H1 (cell line): Measurements from ENCODE around the gene NSF.

Experiments used
- ATF2 ChIP-seq: IDR thresholded peaks from 2 replicates; pipeline ENCODE4 v1.6.1; 2012; ENCODE audit warnings: low read length, inconsistent platforms
- CTBP2 ChIP-seq: IDR thresholded peaks from 2 replicates; pipeline ENCODE4 v1.7.0; 2011; ENCODE audit warnings: borderline replicate concordance, mild to moderate bottlenecking, moderate library complexity, mixed read lengths, low read length; ENCODE audit not compliant: insufficient read depth, insufficient read length
- CTCF ChIP-seq, 3 experiments: IDR thresholded peaks; 1 replicate in 2 of 3; 2 replicates in 1 of 3; pipeline versions ENCODE4 v1.5.1 to v1.6.1; 2011; ENCODE audit warnings: low read length in 3 of 3, mild to moderate bottlenecking in 3 of 3, inconsistent platforms in 2 of 3, low read depth in 1 of 3, moderate library complexity in 1 of 3; ENCODE audit not compliant: insufficient read depth in 1 of 3; ENCODE audit errors: control extremely low read depth in 1 of 3
- EP300 ChIP-seq, 2 experiments: IDR thresholded peaks; 1 replicate in 1 of 2; 2 replicates in 1 of 2; pipeline ENCODE4 v1.6.1; 2011 to 2012; ENCODE audit warnings: low read depth in 2 of 2, low read length in 2 of 2, mild to moderate bottlenecking in 2 of 2, borderline replicate concordance in 1 of 2, inconsistent platforms in 1 of 2, moderate library complexity in 1 of 2
- EZH2 ChIP-seq: fragments of 200-600 bp; sonication (generic); IDR thresholded peaks from 2 replicates; pipeline ENCODE4 v1.7.1; 2012; ENCODE audit warnings: low read depth, mild to moderate bottlenecking, moderate library complexity, low read length, inconsistent platforms; ENCODE audit not compliant: severe bottlenecking
- HDAC6 ChIP-seq: IDR thresholded peaks from one replicate; pipeline ENCODE4 v1.7.1; 2012; ENCODE audit warnings: low read depth, mild to moderate bottlenecking, inconsistent platforms, low read length, moderate library complexity
- MAX ChIP-seq: IDR thresholded peaks from 2 replicates; pipeline ENCODE4 v1.6.1; 2012; ENCODE audit warnings: inconsistent platforms
- POLR2A ChIP-seq, 2 experiments: IDR thresholded peaks; 1 replicate in 1 of 2; 2 replicates in 1 of 2; pipeline ENCODE4 v1.6.1; 2011; ENCODE audit warnings: low read depth in 2 of 2, low read length in 2 of 2, mild to moderate bottlenecking in 2 of 2; ENCODE audit errors: control extremely low read depth in 1 of 2
- POLR2AphosphoS5 ChIP-seq: IDR thresholded peaks from 2 replicates; pipeline ENCODE4 v1.6.1; 2011; ENCODE audit warnings: low read depth, low read length
- TCF12 ChIP-seq: IDR thresholded peaks from 2 replicates; pipeline ENCODE4 v1.6.1; 2011; ENCODE audit warnings: low read depth, mild to moderate bottlenecking, low read length
- YY1 ChIP-seq: IDR thresholded peaks from 2 replicates; pipeline ENCODE4 v1.6.1; 2011; ENCODE audit warnings: low read depth, mild to moderate bottlenecking, low read length

GRCh38 chr17:46769531-46770438 lies 179.3 kb downstream of the NSF start:
- TF ChIP-seq EZH2 = no peak
- TF ChIP-seq POLR2AphosphoS5 = no peak
- TF ChIP-seq YY1 = no peak
- TF ChIP-seq MAX = no peak
- no peak for TF ChIP-seq CTBP2
- TF ChIP-seq ATF2 = no peak
- no peak for TF ChIP-seq TCF12
- no peak for TF ChIP-seq EP300 (IDR thresholded peaks at IDR 0.05; ENCODE audit: borderline replicate concordance in 1 of 2, low read depth in 2 of 2, low read length in 2 of 2)
- TF ChIP-seq CTCF (IDR thresholded peaks at IDR 0.05; ENCODE audit: control extremely low read depth in 1 of 3, insufficient read depth in 1 of 3, low read depth in 1 of 3, low read length in 3 of 3) = no peak
- no peak for TF ChIP-seq HDAC6
- no peak for TF ChIP-seq POLR2A (IDR thresholded peaks at IDR 0.05; ENCODE audit: control extremely low read depth in 1 of 2, low read depth in 2 of 2, low read length in 2 of 2)
